Glomerular visceral epithelial cell (primary cell): Measurements from ENCODE around the gene CFAP251.
A peak's percentile ranks its signal among the peaks of the same experiment; 100 is the strongest.
"Not testable (repeated sequence)": the region's sequence is repeated elsewhere in the genome, so short reads cannot be mapped to it uniquely, and the experiment has no call there.

ENCODE experiments used
- DNase-seq: peaks from one replicate; pipeline ENCODE4 v3.0.0-alpha.2; 2016; ENCODE audit errors: extremely low spot score

The CFAP251 gene

GRCh38 chr12:121974026-121974985 is 55.9 kb downstream of the CFAP251 start:
- DNase-seq, result no peak

DNA sequence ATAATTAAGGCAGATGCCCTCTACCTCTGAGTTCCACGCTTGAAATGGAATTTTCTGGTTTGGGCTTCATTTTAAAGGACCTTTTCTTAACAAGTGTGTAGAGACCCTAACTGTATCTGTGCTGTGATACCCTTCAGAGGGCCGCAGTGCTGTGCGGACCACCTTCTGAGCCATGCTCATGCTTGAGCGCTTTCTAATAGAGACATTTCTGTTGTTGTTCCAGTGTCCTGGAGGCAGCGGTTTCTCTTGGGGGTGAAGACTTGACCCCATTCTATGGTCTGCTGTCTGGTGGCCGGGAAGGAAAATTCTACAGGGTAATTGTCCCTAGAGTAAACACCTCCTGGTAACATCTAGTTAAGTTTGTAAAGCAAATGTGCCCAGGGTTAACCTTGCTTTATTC is 56.6 kb downstream of the CFAP251 start:
- DNase-seq, result no peak

DNA sequence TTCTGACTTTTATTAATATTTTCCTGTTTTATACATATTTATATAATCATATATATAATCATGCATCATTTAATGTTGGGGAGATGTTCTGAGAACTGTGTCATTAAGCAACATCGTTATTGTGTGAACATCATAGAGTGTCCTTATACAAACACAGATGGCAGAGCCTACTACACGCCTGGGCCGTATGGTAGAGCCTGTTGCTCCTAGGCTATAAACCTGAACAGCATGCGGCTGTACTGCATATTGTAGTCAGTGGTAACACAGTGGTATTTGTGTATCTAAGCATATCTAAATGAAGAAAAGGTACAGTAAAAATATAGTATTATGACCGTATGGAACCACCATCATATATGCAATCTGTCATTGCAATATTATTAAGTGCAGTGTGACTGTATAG is 58.6 kb downstream of the CFAP251 start:
- no peak for DNase-seq

GRCh38 chr12:121980191-121980891 is 61.9 kb downstream of the CFAP251 start:
- no peak for DNase-seq

- DNase-seq, result no peak
Observed at GRCh38 chr12:121980892-121981272, 62.5 kb downstream of the CFAP251 start.

- DNase-seq, result no peak
Observed at GRCh38 chr12:121981456-121981855, 63.1 kb downstream of the CFAP251 start.

DNA sequence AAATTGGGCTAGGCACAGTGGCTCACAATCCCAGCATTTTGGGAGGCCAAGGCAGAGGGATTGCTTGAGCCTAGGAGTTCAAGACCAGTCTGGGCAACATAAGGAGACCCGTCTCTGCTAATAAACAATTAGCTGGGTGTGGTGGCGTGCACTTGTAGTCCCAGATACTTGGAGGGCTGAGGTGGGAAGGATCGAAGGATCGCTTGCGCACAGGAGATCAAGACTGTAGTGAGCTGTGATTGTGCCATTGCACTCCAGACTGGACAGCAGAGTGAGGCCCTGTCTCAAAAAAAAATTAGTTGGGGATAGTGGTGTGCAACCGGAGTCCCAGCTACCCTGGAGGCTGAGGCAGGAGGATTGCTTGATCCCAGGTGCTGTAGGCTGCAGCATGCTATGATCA is 64.6 kb downstream of the CFAP251 start:
- DNase-seq, result no peak

GRCh38 chr12:121983536-121984210 is 65.3 kb downstream of the CFAP251 start:
- no peak for DNase-seq

DNA sequence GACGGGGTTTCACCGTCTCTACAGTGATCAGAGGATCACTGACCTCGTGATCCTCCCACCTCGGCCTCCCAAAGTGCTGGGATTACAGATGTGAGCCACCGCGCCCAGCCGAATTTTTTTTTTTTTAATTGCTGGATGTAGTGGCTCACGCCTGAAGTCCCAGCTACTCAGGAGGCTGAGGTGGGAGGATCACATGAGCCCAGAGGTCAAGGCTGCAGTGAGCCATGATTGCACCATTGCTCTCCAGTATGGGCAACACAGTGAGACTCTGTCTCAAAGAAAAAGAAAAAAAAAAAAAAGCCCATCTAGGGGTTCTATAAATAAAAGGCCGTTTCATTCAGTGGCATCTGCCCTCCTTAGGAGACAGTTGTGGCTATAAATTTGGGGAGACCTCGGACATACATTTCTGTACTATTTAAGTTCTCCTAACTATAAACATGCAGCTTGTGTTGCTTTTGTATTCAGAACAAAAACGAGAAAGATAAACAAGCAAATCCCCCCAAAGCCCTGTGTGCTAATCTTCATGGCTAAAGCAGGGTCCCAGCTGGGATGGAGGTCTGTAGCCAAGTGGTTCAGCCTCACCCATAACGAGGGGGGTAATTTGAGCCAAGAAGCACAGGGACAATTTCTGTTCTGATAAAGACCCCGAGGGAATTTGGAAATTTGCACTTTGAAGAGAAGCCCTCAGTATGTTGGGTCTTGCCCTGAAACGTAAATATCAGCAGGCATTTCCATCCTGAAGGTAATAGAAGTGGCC is 68.3 kb downstream of the CFAP251 start:
- DNase-seq, result no peak

GRCh38 chr12:121988519-121988918 is 70.1 kb downstream of the CFAP251 start:
- not testable (repeated sequence) for DNase-seq

DNA sequence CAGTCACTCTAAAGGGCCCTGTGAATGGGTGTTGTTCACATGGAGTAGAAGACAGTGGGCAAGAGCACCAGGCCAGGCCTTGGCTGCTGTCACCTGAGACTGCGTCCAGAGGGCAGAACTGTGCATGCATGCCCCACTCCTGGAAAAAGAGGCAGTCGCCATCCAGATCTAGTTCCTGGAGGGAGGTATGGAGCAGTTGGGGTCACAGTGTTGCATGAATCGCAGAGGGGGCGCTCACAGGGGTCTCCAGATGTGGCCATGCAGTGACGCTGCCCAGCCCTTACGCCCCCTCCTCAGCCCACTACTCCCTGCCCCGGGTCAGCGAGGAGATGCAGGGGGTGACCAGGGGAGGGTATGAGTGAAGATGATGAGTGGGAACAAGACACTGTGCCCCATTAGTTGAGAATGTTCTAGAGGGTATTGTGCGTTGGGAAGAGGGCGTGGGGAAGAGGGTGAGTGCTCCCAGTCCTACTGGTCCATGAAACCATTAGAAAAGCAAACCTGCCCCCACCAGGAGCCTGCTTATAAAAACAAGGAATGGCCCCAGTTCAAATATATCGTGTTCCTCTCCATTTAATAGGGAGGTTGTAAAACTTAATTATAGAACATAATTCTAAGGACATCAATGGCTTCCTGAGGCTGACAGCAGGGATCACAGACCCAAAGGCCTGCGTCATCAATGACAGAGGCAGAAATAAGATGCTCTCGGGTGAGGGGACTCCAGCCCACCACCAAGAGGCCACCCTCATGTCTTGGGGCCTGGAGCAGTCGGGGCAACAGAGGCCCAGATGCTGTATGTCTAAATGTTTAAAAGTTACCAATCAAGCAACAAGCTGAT is 71.1 kb downstream of the CFAP251 start:
- DNase-seq, result no peak

DNA sequence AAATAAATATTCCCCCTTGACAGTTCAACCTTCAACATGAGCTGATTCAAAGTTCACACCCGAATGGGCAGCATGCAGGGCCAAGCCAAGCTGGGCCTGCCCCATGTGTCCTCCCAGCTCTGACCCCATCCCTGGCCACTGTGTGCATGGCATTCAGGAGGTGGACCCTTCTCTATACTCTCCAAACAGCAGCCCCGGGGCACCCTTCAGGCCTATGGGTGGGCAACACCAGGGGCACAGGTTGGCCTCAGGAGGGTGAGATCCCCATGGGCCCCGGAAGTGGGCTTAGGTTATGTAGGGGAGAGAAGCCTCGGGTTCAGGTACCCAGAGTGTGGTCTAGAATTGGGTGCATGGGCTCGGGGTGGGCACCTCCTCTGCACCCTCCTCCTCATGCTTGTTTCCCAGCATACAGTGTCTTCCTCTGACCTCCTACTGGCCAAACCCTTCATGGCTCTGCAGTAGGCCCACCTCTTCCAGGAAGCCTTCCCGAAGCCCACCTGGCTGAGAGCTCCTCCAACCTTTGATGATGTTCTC is 71.8 kb downstream of the CFAP251 start:
- DNase-seq, result no peak

DNA sequence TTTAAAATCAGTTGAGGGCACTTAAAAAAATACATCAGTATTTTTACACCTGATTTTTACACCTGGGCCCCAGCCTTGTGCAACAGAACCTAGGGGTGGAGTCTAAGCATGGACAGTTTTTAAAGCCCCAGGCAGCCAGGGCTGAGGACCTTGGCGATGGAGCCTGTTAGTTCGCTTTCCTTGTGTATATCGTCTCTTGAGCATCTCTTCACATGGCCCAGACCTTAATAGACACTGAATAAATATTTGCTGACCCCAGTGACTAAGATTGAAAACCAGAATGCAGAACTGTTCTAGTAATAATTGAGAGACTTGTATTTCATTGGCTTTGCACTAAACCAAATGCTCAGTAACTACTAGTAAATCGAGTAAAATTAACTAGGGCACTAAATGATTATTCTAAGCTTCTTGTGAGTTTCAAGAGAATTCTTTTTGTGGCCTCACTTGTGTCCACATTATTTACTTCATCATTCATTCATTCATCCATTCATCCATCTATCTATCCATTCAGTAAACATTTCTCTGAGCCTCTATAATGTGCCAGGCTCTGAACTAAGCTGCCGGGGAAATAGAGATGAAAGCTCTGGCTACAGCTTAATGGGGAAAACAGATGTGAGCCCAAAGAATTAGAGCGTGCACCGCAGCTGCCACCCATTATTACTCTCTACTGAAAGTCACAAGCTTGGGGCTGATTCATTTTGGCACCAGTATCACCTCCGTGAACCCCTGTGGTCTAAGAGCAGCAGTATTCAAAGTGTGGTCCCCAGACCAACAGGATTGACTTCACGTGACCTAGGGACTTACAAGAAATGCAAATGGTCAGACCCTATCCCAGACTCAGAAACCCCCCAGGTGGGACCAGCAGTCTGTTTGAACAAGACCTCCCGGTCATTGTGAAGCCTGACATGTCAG is 72.6 kb downstream of the CFAP251 start:
- DNase-seq, result no peak

GRCh38 chr12:121992059-121992879 is 73.9 kb downstream of the CFAP251 start:
- DNase-seq, result peak; percentile 85

DNA sequence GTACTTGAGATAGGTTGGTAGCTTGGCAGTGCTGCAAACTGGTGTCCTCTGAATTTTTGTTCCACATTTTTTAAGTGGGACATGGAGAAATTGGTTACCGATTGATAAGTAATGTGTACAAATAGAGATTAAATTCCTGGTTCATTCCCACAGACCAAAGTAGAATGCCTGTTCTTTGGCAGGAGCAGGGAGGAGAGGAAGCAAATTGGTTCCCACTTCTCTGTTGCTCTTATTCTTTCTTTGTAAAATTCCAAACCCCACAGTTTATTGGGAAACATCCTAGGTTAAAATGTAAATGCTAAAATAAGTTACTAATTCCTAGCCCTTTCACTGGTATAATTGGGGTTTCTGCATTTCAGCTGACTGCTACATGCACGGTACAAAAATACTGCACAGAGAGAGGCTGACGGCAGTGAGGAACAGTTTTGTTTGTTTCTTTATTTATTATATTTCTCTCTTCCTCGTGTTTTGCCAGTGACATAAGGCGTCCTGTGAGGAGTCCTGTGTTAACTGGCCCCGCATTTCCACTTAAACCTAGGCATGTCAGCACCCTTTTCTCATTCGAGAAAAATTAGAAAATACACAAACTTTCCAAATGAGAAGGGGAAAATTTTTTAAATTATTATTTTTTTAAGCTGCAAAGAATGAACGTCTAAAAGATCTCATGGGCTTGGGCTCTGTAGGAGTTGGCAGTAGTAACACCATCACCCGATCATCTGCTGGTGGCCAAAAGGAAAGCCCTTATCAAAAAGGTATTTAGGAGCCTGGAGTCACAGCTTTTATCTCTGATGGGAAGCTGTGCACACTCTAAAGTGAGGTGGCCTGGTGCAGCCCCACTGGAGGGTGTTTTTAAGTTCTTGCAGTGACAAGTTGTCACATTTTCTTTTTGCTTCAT is 77.9 kb downstream of the CFAP251 start:
- DNase-seq, result no peak

- DNase-seq, result no peak
Observed at GRCh38 chr12:121996945-121997612, 78.7 kb downstream of the CFAP251 start.
